ENCODE results near the gene TEX14. TPM values are rescaled to one million over a fixed set of nuclear protein-coding genes. Genes with fewer than 3 reads are reported as not detected.
A peak's percentile ranks its signal among the peaks of the same experiment; 100 is the strongest.

The TEX14 gene
- total and polyA plus RNA-seq, 11 donors: 0.04 to 0.36 (median 0.10) TPM; not detected in 3

- Histone ChIP-seq H3K4me1 (peaks cover 5 to 69% (median 42%) of the 10 kb centered on the region in 12 donors), H3K9me3 (no peaks in the 10 kb centered on the region), H3K27ac (peak overlapping the region; percentile 83 to 99 (median 96)), H3K36me3 (peaks cover 0 to 30% (median 9%) of the 10 kb centered on the region in 9 donors), H3K4me3 (peak overlapping the region; percentile 65 to 97 (median 76)), H3K27me3 (no peaks in the 10 kb centered on the region)
- 1 to 2% (median 2%) methylated on average over 22 to 27 of the region's 27 CpGs for WGBS, 4 donors
- peak in 1 of 2 donors; percentile 39 for TF ChIP-seq POLR2A (IDR thresholded peaks at IDR 0.05)
- TF ChIP-seq, protein P1, sequence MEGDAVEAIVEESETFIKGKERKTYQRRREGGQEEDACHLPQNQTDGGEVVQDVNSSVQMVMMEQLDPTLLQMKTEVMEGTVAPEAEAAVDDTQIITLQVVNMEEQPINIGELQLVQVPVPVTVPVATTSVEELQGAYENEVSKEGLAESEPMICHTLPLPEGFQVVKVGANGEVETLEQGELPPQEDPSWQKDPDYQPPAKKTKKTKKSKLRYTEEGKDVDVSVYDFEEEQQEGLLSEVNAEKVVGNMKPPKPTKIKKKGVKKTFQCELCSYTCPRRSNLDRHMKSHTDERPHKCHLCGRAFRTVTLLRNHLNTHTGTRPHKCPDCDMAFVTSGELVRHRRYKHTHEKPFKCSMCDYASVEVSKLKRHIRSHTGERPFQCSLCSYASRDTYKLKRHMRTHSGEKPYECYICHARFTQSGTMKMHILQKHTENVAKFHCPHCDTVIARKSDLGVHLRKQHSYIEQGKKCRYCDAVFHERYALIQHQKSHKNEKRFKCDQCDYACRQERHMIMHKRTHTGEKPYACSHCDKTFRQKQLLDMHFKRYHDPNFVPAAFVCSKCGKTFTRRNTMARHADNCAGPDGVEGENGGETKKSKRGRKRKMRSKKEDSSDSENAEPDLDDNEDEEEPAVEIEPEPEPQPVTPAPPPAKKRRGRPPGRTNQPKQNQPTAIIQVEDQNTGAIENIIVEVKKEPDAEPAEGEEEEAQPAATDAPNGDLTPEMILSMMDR (IDR thresholded peaks at IDR 0.05): no peak
- DNase-seq (no peak), ATAC-seq (no peak)
- intact Hi-C loops (cut with DNase I): loop anchor here in 8 of 10 donors (5.0 to 10.0 kb wide), 10 partner anchors 60 to 640 kb away; partner anchors contain the start of genes RAD51C (in 3 of the 8), TEX14 (in 3 of the 8), PRR11 (in 1 of the 8) and SKA2 (in 1 of the 8)
These were observed 174.4 kb downstream of the TEX14 start for GRCh38 chr17:58517378-58517927.

- Histone ChIP-seq H3K36me3 (peaks cover 0 to 30% (median 15%) of the 10 kb centered on the region in 9 donors), H3K27me3 (no peaks in the 10 kb centered on the region), H3K4me1 (peaks cover 5 to 69% (median 42%) of the 10 kb centered on the region in 12 donors), H3K4me3 (peak overlapping the region; percentile 65 to 97 (median 76)), H3K9me3 (no peaks in the 10 kb centered on the region), H3K27ac (peak overlapping the region; percentile 83 to 99 (median 96))
- intact Hi-C loops (cut with DNase I): loop anchor here in 8 of 10 donors (5.0 to 10.0 kb wide), 10 partner anchors 60 to 640 kb away; partner anchors contain the start of genes RAD51C (in 3 of the 8), TEX14 (in 3 of the 8), PRR11 (in 1 of the 8) and SKA2 (in 1 of the 8)
- TF ChIP-seq, protein P1 (IDR thresholded peaks at IDR 0.05): no peak
- no peak for TF ChIP-seq POLR2A (IDR thresholded peaks at IDR 0.05)
- WGBS, 4 donors: 36 to 55% (median 48%) methylated on average over 2 of the region's 2 CpGs
- ATAC-seq (no peak), DNase-seq (no peak)
These were observed 175.0 kb downstream of the TEX14 start for GRCh38 chr17:58516644-58517377.

GRCh38 chr17:58515286-58515685, 176.6 kb downstream of the TEX14 start:
- intact Hi-C loops (cut with DNase I): loop anchor here in 8 of 10 donors (5.0 to 10.0 kb wide), 10 partner anchors 62 to 642 kb away; partner anchors contain the start of genes RAD51C (in 3 of the 8), TEX14 (in 3 of the 8), PRR11 (in 1 of the 8) and SKA2 (in 1 of the 8)
- no peak for DNase-seq
- Histone ChIP-seq H3K9me3 (no peaks in the 10 kb centered on the region), H3K4me3 (peak overlapping the region in 4 of 12 donors; percentile 65 to 89 (median 75)), H3K27ac (peak overlapping the region in 9 of 12 donors; percentile 50 to 97 (median 73)), H3K4me1 (peaks cover 5 to 58% (median 38%) of the 10 kb centered on the region in 12 donors), H3K27me3 (no peaks in the 10 kb centered on the region), H3K36me3 (peaks cover 0 to 37% (median 25%) of the 10 kb centered on the region in 9 donors)
- no peak for ATAC-seq
- WGBS, 4 donors: 70 to 78% (median 76%) methylated on average over 2 of the region's 2 CpGs
- TF ChIP-seq, protein P1 (IDR thresholded peaks at IDR 0.05): no peak
- no peak for TF ChIP-seq POLR2A (IDR thresholded peaks at IDR 0.05)

All from heart left ventricle (tissue), 16 donors.